Fibroblast of skin of right quadriceps (primary cell): ENCODE results near the gene SLC24A4.

Experiments
- DNase-seq: peaks from one replicate; pipeline ENCODE4 v3.0.0-alpha.2; 2013

SLC24A4 gene

DNA sequence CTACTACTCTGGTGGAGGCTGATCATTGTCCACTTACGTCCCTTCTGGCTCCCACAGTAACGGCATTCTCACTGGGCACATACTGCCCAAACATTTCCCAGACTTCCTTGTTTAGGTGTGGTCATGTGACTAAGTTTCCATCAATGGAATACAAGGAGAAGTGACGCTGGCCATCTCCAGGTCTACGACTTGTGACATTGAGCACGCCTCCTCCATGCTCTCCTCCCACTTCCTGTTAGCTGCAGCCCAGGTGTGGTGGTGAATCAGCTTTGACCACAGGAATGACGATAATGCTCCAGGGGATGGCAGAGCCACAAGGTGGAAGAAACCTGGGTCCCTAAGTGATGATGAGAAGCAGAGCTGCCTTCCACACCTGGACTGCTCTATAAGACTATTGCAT lies 6.0 kb upstream of the SLC24A4 start:
- DNase-seq, result no peak

DNA sequence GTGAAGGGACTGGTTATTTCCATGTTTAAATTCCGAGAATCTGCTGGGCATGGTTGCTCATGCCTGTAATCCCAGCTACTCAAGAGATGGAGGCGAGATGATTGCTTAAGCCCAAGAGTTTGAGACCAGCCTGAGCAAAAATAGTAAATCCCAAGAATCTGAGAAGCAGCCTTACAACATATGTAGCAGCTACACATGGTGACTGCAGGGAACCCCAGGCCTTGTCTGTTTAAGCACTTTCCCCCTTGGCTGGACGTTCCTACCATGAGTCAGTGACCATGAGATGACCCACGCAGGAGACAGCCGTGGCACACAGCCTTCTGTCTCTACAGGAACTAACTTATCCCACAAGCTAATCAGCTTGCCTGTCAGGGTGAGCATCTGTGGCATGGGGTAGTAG lies 5.5 kb upstream of the SLC24A4 start:
- no peak for DNase-seq

DNA sequence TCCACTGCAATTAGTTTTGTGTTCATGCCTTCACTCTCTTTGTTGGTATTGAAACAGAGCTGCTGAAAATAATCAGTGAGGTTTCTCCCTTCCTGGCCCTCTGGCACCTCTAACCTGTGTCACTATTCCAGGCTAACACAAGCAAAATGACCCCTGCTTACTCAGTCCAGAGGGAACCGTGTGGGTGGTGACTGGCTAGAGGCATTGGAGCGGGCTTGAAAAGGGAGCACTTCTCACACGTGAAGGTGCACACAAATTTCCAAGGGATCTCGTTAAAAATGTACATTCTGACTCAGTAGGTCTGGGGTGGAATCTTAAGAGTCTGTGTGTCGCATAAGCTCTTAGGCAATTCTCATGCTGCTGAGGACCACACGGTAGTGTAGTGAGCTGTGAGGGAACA lies 1.3 kb upstream of the SLC24A4 start:
- DNase-seq, result no peak

DNA sequence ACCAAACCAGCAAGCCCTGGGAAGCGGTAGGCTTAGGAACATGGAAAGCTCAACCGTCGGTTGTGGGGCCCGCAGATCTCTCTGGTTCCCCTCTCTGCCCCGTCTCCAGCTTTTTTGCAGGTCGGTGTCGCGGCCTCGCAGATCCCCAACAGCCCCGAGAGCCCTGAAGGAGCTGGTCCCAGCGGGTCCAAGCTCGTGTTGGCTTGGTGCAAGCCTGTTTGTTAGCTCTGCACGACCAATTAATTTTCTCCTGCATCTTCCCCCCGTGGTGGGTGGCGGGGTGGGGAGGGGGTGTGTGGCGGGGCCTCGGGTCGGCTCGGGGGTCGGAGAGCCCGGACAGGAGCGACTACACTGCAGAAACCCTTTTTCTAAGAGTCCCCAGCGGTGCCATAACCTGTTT lies 449 bp upstream of the SLC24A4 start:
- DNase-seq, result no peak

DNA sequence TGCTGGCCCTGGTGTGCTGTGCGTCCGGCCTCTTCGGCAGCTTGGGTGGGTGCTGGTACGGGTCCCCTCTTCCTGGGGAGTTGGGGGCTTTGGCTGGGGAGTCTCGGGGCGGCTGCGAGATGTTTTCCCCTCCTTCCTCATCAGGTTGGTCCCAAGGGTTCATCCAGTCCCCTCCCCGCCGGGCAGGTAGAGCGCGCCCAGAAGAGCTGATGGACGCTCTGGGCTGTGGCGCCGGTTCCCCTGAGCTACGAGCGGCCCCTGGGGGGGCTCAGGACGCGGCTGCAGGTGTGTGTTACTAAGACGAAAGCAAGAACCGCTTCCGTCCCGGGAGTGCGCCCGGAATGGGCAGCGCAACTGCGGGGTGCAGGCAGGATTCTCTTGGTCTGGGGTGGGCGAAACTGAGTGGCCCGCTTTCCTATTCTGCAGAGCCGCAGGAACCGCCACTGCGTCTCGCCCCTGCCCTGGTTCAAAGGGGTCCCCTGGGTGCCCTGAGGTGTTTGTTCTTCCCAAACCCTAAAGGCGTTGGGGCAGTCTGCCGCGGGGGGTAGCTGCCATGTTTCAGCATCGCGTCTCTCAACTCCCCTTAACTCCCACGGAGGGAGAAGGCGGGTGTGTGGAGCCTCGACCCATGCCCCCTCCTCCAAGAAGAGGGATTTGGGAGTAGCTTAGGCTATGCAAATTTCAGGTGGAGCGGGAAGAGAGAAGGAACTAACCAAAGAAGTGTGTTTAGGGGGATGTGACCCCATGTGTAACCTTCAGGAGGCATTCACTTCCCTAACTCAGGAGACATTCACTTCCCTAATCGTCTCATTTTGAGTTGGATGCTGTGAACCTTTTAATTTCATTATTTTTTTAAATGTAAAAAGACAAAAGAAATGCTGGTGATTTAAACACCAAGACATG lies 1.2 kb downstream of the SLC24A4 start:
- DNase-seq, result no peak

DNA sequence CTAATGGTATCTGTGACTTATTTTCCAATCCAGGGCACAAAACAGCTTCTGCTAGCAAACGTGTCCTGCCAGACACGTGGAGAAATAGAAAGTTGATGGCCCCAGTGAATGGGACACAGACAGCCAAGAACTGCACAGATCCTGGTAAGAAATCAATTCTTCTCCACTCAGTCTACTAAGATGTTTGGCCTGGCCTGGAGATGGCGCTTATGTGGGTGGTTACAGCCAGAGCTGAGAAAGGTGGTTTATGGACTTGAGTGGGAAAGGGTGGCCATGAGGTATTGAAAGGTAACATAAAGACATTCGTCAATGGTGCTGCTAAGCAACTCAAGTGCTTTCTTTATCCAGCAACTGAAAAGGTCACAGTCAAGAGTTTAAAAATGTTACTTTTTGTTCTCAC lies 2.9 kb downstream of the SLC24A4 start:
- DNase-seq, result no peak

DNA sequence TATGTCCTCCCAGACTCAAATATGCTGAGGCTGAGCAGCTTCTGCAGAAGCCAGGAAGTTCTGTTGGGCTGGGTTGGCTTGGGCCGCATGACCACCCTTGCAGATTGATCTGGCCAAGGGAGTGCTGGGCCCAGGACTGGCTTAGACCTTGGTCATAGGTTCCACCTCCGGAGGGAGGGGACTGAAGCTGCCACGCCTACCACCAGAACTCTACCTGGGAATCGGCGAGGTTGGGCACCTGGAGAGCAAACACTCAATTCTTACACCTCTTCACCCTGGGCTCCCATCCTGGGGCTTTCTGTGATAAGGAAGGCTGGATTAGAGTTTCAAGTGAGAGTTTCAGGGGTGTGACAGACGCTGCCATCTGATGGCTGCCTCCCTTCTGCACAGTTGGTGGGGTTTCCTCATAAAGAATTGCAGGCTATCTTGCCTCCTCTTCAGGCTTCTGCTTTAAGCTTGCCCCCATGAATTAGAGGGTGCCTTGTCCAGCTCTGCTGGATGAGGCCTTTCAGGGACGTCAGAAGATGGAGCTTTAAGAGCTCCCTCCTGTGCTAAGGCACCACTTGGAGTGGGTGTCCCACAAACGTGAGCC lies 5.8 kb downstream of the SLC24A4 start:
- DNase-seq, result no peak

DNA sequence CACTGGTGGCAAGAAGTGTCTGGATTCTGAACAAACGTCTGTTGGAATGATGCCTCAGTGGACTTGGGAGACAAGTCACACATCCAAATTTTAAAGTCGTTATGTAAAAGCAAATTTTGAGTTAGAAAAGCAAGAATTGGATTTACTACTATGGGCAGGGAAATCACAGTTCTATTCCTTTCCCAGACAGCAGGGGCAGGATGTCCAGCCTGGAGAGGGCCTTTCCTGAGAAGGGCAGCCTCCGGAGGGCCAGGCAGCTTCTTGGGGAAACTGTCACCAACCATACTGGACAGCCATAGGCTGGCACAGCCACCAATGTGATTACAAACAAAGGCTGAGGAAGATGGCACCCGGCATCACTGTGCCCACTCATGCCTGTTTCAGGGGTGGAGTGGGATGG lies 11.1 kb downstream of the SLC24A4 start:
- no peak for DNase-seq

DNA sequence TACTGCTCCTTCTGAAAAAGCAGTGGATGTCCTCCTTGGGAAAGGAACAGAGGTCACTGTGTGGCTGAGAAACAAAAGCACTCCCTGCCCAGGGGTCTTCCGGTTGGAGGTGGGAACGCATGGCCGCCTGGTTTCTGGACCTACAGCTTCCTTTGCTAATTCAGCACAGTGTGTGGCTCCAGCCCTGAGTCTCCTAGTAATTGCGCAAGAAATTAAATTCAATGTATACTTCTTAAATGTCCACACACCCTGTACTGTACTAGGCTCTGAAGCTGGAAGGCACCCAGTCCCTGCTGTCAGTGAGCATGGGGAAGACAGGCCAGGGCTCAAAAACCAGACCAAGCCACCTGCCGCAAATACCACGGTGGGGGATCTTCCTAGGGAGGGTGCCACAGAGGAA lies 13.4 kb downstream of the SLC24A4 start:
- DNase-seq, result no peak

DNA sequence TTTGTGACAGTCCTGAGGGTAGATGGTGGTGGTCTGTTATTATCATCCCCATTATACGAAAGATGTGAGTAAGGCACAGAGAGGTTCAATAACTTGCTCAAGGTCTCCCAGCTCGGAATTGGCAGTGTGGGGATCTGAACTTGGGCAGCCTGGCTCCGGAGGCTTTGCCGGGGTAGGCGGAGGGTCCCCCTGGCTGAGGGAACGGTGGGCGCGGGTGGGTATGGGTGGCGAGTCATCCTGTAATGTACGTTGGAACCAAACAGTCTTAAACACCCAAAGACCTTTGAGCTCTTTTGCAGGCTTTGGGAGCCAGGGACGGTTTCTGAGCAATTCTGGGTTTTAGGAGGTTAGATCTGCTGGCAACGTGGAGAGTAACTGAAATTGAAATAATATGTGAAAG lies 16.5 kb downstream of the SLC24A4 start:
- DNase-seq, result no peak

DNA sequence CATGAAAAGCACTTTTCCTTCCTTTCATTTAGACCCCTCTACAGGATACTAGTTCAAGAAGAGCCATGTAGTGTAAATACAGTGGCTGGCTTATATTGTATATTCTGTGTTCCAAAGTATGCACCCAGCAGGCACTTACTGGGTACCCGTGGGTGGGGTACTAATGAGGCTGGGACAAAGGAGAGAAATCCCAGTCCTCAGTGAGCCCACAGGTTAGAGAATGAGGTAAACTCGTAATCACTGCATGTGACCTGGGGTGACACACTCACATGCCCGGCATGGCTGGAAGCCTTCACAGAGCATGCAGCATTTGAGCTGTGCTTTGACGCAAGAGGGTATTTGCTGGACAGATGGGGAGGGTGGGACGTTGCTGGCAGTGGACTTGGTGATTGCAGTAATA lies 17.1 kb downstream of the SLC24A4 start:
- DNase-seq, result no peak

DNA sequence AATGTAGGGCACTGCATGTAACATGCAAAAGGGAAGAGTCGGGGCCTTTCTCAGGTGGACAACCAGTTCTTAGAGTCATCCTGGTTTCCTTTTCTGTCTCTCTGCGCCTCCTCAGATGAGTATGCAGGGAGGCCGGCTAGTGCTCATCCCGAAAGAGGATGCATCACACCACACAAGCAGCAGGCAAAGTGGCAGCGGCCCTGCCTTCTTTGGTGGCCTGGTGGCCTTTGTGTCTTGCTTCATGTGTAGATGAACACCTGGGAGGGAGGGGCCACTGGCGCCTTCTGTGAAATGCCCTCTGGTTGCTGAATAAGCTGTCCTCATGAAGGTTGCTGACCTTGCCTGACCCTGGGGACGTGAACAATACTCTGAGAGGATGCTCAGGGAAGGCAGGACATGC lies 18.0 kb downstream of the SLC24A4 start:
- no peak for DNase-seq

DNA sequence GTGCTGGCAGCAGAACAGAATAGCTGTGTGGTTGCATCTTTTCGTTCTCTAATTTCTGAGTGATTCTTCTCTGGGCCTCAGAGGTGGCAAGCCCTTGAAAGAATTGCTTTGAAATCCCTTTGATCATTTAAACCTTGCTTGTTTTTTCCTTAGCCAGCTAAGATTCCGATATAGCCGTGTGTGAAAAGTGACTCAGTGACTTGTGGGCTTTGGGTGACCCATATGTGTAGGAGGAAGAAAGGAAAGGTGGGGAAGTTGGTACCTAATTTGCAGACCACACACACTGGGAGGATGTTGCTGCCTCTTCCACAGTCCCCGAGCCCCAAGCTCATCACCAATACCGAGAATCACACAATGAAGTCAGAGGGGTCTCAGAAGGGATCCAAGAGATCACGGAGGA lies 18.8 kb downstream of the SLC24A4 start:
- no peak for DNase-seq

DNA sequence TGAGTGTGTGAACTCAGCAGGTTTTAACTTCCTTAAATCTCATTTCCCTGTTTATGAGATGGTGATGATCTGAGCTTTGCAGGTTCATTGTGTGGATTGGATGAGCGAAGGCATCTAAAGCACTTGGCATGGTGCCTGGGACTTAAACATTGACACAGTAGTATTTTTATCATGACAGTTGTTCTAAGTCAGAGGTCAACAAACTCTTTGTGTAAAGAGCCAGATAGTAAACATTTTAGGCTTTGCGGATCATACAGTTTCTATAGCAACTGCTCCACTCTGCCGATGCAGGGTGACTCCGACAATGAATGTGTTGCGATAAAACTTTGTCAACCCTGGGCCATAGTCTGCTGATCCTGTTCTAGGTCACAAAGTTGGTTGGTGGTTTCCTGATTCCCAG lies 25.2 kb downstream of the SLC24A4 start:
- no peak for DNase-seq

DNA sequence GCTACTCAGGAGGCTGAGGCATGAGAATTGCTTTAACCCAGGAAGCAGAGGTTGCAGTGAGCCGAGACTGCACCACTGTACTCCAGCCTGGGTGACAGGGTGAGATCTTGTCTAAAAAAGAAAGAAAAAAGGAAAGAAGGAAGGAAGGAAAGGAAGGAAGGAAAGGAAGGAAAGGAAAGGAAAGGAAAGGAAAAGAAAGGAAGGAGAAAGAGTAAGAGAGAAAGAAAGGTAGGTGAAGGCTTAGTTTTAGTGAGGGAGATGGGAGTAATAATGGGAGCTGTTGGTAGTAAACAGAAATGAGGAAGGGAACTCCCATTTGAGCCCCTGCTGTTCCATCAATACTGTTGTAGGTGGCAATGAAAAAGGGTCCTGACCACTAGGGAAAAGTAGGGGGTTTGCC lies 28.8 kb downstream of the SLC24A4 start:
- DNase-seq, result no peak

DNA sequence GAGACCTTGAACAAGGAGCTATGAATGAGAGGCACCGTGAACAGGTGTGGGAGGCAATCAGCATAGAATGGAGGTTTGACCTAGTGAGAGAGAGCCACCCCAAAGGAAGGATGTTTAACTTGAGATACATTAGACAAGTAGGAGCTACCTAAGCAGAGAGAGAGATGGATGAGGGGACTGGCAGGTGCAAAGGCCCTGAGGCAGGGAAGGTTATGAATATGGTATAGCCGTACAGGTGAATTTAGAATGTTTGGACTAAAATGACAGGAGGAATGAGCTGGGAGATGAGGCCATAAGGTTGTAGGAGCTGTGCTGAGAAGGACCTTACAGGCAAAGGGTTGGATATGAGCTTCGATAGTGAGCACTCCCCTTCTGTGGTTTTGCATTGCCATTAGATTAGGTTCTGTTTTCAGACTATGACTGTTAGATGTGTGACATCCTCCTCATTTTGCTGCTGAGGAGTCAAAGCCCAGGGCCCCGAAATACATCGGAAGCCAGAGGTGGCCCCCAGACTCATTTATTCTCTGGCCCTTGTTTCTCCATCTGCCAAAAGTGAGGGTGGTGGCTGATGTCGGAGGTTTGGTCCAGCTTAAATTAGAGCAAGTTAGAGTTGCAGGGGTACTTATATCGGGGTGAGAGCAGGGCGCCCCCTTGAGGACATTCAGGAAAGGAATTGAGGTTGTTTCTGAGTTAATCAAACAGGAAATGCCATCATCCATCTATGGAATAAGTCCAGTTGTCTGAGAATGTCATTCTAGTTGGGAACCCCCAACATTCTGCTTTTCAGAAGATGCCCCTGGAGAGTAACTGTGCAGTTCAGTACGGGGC lies 29.4 kb downstream of the SLC24A4 start:
- DNase-seq, result peak; percentile 14

DNA sequence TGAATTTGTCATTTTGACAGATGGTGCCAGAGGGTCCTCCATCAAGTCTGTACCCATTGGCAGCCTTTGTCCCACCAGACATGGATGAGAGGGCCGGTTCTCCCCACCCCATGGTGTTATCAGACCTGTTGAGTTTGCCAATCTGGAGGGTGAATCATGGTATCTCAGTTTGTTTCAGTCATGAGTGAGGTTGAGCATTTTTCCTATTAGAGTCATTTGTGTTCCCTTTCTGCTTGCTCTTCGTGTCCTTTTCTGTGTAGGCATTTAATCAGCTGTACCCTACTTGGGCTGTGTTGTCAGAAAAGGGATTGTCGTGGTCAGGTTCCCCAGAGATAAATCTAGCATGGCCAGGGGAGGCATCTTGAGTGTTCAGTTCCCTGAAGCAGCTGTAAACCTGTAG lies 30.5 kb downstream of the SLC24A4 start:
- no peak for DNase-seq

DNA sequence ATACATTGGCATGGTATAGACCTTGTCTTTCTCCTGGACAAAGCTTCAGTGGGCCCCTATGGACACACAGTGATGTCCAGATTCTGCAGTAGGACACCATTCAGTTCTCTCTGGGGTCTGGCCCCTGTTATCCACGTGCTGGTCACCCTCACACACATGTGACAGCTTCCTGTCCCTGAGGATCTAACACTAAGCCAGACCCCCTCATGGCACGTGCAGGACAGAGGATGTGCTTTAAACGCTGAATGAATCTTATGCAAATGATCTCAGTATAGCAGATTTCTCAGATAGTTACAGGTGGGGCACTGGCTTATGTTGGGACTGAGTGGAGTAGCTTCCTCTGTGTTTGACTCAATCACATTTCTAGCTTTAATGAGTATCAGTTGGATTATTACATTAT lies 33.7 kb downstream of the SLC24A4 start:
- DNase-seq, result no peak

DNA sequence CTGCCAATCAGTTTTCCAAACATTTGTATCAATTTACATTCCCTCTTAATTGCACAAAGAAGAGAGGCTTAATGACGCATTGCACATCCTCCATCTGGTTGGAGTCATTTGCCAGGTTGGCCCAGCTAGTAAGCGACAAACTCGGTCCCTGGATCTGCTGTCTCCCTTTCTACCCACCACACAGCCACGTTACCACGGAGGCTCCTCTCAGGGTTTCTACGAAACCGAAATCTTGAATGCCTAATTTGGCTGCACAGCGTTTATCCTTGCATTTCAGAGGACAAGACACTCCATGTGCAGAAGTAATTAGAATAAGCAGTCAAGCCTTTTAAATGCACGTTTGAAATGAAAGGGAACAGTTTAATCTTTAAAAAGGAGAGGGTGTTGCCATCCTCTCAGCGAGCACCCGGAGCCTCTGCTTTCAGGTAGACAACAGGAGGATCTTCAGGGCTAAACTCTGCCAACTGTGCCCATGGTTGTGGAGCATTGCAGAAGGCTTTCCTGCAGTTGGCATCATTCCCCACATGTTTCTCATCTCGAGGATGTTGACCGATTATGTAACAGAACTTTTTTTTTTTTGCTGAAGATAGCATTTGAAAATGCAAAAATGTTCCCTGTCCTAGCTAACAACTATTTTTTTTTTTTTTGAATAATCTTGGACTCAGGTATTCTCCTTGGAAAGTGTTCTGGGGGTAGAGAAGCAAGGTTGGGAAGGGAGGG lies 37.8 kb downstream of the SLC24A4 start:
- DNase-seq, result no peak

DNA sequence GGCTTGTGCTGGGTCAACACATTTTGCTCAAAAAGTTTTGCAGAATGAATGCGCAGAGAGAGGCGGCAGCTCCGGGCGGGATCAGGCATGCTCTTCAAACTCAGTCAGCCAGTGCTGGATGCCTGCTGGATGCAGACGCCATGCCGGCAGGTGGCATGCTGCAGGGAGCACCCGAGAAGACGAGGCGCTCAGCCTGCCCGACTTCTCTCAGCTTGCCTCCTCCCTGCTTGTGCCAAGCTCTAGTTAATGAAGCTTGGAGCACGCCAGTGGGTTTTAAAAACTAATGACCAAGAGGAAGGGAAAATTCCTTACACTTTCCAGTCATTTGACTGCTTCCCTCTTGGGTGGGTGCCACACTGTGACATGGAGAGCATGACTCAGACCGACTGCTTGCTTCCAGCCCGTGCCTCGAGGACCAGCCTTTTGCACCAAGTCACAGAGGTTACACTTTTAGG lies 39.8 kb downstream of the SLC24A4 start:
- DNase-seq, result peak; percentile 6

DNA sequence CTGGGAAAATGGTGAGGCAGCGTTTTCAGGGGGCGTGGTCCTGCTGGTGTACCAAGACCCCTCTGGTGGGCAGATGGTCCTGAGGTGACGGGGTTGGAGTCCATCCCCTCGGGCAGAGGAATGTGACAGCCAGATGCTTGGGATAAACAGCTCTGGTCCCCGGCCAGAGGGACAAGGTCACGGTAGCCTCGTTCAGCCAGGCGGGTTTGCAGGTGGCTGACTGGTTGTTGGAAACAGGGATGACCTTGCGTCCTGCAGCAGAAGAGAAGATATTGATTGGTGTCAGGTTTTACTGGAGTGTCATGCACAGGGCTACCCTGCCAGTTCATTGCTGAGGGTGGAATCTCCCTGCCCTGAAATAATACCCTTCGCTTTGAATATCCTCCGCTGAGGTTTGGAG lies 43.3 kb downstream of the SLC24A4 start:
- DNase-seq, result no peak

DNA sequence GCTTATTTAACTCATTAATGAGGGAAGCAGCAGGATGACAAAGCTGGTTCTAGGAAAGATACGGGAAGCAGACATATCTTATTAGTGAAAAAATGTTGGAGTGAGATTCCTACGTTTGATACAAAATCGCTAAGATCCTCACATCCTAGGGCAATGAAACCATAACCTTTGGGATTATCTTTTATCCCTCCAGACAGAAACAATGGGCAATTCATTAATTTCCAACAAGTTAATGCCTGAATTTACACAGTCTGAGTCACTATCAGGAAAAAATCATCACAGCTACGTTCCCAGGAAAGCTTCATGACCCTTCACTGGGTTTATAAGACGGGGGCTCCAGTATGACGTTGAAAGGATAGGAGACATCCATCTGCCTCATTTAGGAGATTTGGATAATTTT lies 45.0 kb downstream of the SLC24A4 start:
- DNase-seq, result no peak

DNA sequence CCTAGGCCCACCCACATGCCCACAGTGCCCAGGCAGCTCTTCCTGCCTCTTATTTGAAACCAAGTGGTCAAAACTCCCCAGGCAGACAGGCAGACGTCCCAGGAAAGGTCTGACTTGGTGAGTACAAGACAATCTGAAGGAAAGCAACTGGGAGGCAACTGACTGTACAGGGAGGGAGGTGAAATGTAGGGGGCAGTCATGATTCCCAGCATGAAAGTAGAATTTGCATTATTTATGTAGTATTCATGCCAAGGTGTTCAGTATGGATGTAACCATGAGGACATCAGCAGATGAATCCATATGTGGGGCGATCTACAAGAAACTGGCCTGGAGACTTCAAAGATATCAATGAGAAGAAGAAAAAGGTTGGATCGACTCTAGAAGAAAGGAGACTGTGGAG lies 46.1 kb downstream of the SLC24A4 start:
- DNase-seq, result no peak
